ENCODE measurements around the gene EPHB1.
"Not testable (repeated sequence)": the region's sequence is repeated elsewhere in the genome, so short reads cannot be mapped to it uniquely, and the experiment has no call there.

EPHB1 gene

DNA sequence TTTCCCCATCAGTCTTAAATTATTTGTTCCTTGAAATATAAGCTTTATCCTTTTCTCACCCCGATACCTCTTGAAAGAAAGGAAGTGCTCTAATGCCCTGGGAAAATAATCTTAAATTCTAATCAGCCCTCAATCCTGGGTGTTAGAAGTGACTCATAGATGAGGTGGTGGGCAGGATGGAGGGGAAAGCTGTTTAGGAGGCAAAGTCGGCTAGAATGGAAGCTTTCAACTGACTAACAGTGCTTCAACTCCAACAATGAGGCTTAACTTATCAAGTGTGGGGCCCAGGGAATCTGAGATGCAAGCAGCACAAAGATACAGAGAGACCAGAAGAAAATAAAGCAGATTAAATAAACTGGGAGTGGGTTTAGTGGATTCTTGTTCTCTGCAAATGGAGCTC lies 175.8 kb downstream of the EPHB1 start:
- no peak for DNase-seq

- DNase-seq, result no peak
Measured at GRCh38 chr3:134971306-134971705, 176.2 kb downstream of the EPHB1 start.

- not testable (repeated sequence) for DNase-seq
Measured at GRCh38 chr3:134971907-134972306, 176.8 kb downstream of the EPHB1 start.

- DNase-seq, result no peak
Measured at GRCh38 chr3:134972836-134973455, 177.9 kb downstream of the EPHB1 start.

- no peak for DNase-seq
Measured at GRCh38 chr3:134974624-134975023, 179.6 kb downstream of the EPHB1 start.

DNA sequence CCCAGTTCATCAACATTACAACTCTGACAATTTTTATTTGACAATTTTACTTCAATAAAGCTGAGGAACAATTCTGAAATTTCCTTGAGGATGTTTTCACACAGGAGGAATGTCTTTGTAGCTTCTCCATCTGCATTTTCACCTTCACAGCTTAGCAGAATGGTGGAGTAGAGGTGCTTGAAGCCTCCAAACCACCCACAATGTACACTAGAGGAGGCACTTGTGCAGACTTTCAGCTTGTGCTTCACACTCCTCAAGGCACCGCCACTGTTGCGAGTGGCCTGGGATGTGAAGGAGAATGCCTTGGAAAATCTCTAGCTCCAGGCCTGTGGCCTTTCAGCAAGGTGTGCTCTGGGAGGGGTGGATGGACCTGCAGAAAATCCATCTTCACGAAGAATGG lies 181.9 kb downstream of the EPHB1 start:
- no peak for DNase-seq

- no peak for DNase-seq
Measured at GRCh38 chr3:134978658-134979057, 183.6 kb downstream of the EPHB1 start.

GRCh38 chr3:134985864-134986715 lies 191.0 kb downstream of the EPHB1 start:
- DNase-seq, result no peak

DNA sequence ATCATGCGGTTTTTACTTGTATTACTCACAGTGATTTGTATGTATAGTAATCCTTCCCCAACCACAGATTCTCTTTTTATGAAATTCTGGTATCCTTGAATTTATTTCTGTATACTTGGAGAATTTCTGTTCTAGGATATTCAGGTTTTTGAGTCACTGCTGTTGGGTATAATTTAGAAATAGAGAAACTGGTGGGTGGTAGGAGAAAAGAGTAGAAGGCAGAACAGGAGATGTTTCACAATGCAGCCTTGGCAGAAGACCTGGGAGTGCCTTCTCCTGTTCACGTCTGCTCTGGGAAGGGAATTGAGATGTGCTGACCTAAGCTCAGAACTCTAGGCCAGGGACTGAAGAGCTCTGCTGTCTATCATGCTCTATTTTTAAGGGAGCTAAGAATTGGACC lies 193.6 kb downstream of the EPHB1 start:
- DNase-seq, result no peak

DNA sequence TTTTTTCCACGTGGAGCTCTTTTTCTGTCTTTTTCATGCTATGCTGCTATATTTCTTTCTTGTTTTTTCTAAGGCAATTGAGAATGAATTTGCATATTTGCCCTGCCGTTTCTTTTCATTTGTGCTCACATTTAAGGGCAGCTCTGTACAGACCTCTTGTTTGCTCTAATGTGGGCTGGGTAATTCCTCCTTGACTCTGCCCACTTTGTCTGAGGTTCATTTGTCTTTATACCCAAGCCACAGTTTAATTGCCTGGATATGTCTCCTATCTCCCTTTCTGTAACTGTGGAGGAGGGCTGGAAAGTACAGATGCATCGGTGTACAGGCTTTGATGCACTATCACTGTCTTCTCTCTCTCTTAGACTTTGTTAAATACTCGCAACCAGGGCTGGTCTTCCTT lies 195.9 kb downstream of the EPHB1 start:
- no peak for DNase-seq

GRCh38 chr3:134991472-134992010 lies 196.5 kb downstream of the EPHB1 start:
- no peak for DNase-seq

DNA sequence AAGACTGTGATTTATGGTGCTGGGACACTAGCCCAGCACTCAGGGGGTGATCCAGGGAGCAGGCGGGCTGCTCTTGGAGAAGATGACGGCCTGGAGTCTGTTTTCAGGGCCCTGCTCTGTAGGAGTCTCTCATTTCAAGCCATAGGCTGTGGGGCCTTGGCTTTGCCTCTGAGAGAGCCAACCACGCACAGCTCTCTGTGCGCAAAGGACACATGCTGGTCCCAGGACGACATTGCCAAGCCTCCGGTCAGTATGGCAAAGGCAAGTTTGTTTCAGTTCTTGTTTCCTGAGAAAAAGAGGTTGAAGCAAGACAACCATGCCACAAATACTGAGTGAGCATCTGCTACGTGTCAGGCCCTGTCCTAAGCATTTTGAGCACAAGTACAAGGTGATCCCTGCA lies 197.1 kb downstream of the EPHB1 start:
- DNase-seq, result no peak

GRCh38 chr3:134992586-134992985 lies 197.5 kb downstream of the EPHB1 start:
- DNase-seq, result no peak

- no peak for DNase-seq
Measured at GRCh38 chr3:134993011-134993410, 198.0 kb downstream of the EPHB1 start.

DNA sequence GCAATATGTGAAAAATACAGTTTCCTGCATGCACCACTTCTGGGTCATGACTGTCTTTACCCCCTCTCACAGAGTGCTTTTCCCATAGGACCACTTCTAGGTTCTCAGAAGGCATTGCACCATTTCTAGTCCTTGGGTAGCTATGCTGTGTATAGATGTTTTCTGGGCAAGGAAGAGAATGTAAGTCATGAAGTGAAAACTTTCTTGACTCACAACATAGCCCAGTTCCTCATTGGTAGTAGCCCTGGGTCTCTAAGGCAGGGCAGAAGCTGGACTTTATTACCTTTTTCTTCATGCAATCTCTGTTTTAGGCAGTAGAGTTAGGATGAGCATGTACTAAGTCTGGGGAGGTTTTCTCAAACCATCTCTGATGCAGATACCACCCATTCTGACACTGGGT lies 203.1 kb downstream of the EPHB1 start:
- no peak for DNase-seq

- no peak for DNase-seq
Measured at GRCh38 chr3:134998855-134999254, 203.8 kb downstream of the EPHB1 start.

DNA sequence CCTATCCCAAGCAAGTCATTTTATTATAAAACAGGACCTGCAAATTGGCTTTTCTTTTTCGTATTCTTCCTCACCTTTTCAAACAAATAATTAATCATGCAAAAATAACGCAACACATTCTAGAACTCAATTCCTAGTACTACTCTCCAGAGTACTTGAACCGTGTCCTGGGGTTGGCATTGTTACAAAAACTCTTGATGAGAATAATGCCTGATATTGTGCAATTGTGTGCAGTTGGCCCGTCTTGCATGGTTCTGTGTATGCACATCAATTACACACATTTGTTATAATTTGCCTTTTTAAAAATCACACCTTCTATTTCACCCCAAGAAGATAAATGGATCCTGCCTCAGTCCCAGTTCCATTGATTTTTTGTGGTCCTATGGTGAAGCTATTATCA lies 205.4 kb downstream of the EPHB1 start:
- no peak for DNase-seq

DNA sequence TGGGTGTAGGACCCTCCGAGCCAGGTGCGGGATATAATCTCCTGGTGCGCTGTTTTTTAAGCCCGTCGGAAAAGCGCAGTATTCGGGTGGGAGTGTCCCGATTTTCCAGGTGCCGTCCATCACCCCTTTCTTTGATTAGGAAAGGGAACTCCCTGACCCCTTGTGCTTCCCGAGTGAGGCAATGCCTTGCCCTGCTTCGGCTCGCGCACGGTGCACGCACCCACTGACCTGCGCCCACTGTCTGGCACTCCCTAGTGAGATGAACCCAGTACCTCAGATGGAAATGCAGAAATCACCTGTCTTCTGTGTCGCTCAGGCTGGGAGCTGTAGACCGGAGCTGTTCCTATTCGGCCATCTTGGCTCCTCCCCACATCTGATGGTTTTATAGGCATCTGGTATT lies 210.6 kb downstream of the EPHB1 start:
- not testable (repeated sequence) for DNase-seq

DNA sequence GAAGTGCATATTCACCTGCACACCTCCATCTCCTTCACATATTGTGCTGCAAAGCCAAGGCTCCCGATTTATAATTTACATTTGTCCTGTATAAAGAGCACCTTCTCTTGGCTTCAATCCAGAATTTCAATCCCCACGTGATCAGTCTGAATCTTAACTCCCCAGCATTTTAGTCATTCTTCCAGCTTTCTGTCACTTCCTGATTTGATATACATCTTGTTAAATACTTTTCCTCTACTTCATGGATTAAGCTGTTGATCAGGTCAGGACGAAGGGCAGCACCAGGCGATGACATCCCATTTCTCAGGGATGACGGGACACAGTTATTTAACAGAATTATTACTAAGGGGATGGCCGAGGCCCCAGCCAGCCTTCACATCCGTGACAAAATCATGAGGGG lies 212.5 kb downstream of the EPHB1 start:
- no peak for DNase-seq

DNA sequence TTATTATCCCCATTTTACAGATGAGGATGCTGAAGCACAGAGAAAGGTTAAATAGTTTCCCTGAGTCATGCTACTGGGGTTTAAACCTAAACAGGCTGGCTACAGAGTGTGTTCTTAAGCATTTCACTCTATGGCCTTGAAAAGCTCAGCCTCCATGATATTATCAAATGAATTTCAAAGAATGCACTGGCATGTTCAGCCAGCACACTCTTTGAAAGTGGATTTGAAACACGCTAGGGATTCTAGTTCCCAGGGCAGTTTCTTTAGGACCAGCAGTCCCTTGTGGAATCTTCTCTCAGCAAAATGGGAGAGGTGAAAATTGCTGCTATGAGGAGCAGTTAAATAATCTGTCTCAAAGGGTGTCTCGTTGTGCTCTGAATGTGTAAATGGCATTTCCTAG lies 213.3 kb downstream of the EPHB1 start:
- no peak for DNase-seq

GRCh38 chr3:135009014-135009413 lies 214.0 kb downstream of the EPHB1 start:
- no peak for DNase-seq

GRCh38 chr3:135012101-135012500 lies 217.0 kb downstream of the EPHB1 start:
- no peak for DNase-seq

DNA sequence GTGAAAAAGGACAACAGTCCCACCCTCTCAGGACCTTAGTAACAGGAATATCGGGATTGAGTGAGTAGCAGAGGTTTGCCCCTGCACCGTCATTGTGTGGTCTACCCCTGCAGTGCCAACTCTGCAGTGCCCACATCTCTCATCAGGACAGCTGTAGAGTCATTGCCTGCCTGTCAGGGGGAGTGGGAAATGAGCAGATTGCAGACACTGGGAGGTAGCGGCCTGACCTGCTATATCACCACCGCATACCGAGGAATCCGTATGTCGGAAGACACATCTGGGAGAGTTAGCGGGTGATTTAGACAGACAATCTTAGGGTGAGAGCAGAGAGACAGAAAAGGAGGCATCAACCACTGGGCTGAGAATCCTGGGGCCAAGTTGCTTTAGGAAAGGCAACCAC lies 218.1 kb downstream of the EPHB1 start:
- DNase-seq, result no peak

DNA sequence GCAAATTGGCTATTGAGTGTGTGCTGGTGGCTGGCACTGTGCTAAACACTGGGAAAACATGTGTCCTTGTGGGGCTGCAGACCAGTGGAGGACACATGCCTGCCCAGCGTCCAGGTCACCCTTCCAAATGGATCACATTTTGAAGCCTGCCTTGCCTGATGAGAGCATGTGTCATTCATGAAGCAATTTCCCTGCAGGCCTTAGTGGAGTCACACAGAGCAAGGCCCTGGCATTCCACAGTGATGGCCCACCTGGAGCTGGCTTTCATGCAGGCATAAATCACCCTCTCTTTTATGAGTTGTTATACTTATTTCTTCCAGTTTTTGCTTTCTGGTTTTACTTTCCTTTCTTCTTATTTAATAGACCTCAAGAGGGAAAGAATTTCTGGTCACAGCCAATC lies 219.5 kb downstream of the EPHB1 start:
- no peak for DNase-seq

Measured in activated effector memory CD4-positive, alpha-beta T cell treated with anti-CD3 and anti-CD28 coated beads, Interleukin-2, amount 50 U/mL, for 16 hours (primary cell).